Measurements from ENCODE around the gene LEF1. TPM values are rescaled to one million over a fixed set of nuclear protein-coding genes. Genes with fewer than 3 reads are reported as not detected.

Gene LEF1
- total RNA-seq, 6 donors from 2014 or later, result 3.3 to 10.0 (median 5.6) TPM

DNA sequence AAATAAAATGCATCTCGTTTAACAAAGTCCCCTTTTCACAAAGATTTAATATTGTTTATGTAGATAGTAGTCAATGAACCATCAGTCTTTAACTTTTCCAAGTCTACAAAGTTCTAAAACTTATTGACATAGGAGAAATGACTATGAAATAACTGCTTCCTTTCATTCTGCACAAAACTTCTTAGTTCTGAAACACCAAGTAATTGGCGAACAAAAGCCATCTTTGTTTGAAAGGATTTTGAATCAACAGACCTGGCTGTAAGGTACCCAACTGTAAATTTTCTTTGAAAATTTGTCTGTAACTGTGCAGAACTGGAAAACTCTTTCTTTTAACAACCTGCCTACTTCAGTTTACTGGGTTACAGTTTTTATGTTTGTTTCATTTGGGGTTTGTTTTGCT lies 25.9 kb downstream of the LEF1 start:
- no peaks in the 10 kb centered on the region for H3K9me3 ChIP-seq
- no peaks in the 10 kb centered on the region for H3K27me3 ChIP-seq
- no peak for TF ChIP-seq POLR2A (IDR thresholded peaks at IDR 0.05)
- TF ChIP-seq, protein P1, sequence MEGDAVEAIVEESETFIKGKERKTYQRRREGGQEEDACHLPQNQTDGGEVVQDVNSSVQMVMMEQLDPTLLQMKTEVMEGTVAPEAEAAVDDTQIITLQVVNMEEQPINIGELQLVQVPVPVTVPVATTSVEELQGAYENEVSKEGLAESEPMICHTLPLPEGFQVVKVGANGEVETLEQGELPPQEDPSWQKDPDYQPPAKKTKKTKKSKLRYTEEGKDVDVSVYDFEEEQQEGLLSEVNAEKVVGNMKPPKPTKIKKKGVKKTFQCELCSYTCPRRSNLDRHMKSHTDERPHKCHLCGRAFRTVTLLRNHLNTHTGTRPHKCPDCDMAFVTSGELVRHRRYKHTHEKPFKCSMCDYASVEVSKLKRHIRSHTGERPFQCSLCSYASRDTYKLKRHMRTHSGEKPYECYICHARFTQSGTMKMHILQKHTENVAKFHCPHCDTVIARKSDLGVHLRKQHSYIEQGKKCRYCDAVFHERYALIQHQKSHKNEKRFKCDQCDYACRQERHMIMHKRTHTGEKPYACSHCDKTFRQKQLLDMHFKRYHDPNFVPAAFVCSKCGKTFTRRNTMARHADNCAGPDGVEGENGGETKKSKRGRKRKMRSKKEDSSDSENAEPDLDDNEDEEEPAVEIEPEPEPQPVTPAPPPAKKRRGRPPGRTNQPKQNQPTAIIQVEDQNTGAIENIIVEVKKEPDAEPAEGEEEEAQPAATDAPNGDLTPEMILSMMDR (IDR thresholded peaks at IDR 0.05), result no peak
- TF ChIP-seq POLR2AphosphoS5 (IDR thresholded peaks at IDR 0.05), result no peak
- TF ChIP-seq EP300 (IDR thresholded peaks at IDR 0.05), result no peak
- DNase-seq (no peak), ATAC-seq (ENCODE audit: low FRiP score in 2 of 2) (no peak)
- WGBS, 2 donors, result 83 to 93% methylated on average over 2 of the region's 2 CpGs
- no peaks in the 10 kb centered on the region for H3K4me1 ChIP-seq
- no peak overlapping the region for H3K4me3 ChIP-seq
- H3K36me3 ChIP-seq, result no peaks in the 10 kb centered on the region
- H3K27ac ChIP-seq, result no peak overlapping the region

DNA sequence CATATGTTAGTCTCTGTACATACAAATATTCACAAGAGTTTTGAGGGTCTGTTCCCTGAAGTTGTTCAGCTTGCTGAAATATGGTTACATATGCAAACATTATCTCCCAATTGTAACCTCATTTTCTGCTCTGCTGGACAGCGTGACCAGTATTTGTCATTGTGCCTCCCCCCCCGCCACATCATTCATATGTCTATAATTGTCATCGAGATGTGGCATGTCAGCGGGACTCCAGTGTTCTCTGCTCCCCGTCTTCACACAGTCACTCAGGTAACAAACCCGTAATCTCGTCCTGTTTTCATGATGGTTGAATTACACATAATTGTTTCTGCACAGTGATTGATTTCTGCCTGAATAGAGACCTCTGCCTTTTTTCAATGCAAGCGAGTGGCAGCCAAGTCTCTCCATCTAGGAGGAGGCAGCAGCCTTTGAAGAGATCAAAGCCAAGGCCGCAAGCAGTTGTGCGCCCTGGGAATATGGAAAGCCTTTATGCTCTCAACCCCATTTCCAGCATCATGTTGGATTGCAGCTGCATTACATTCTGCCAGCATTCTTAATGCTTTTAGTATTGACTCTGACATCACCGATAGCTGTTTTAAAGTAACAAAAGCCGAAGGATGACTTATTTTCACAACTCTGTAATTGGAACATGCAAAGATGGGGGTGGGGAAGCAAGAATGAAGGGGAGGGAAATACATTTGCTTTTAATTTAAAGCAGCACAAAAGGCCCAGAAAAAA lies 27.4 kb downstream of the LEF1 start:
- ATAC-seq (ENCODE audit: low FRiP score in 2 of 2), result no peak
- H3K4me1 ChIP-seq, result no peaks in the 10 kb centered on the region
- 89% methylated on average over 12 of the region's 12 CpGs for WGBS, 2 donors
- no peak overlapping the region for H3K27ac ChIP-seq
- H3K27me3 ChIP-seq, result no peaks in the 10 kb centered on the region
- DNase-seq, result no peak
- no peaks in the 10 kb centered on the region for H3K36me3 ChIP-seq
- TF ChIP-seq POLR2AphosphoS5 (IDR thresholded peaks at IDR 0.05) (no peak), EP300 (IDR thresholded peaks at IDR 0.05) (no peak)
- no peaks in the 10 kb centered on the region for H3K9me3 ChIP-seq
- H3K4me3 ChIP-seq, result no peak overlapping the region

DNA sequence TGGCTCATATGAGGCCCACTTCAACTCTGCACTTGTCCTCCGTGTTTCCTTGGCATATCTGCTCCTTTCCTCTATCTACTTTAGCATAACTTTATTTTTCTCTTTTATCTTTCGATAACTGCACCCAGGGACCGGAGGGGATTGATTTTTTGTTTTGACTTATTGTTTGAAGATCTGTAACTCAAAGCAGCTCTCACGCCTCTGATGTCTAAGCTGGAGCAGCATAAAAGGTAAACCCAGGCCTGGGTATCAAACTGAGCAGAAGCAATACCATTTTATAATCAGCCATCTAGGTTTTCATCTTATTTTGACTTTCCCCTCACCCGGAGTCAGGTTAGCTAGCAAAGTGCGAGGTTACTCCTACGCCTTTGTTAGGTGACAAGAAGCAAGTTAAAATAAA lies 28.4 kb downstream of the LEF1 start:
- Histone ChIP-seq H3K9me3 (no peaks in the 10 kb centered on the region), H3K4me3 (no peak overlapping the region), H3K4me1 (no peaks in the 10 kb centered on the region), H3K36me3 (no peaks in the 10 kb centered on the region), H3K27ac (no peak overlapping the region), H3K27me3 (no peaks in the 10 kb centered on the region)
- WGBS, 2 donors, result 80 to 85% methylated on average over 7 of the region's 7 CpGs
- TF ChIP-seq POLR2AphosphoS5 (IDR thresholded peaks at IDR 0.05) (no peak), POLR2A (IDR thresholded peaks at IDR 0.05) (no peak), EP300 (IDR thresholded peaks at IDR 0.05) (no peak)
- TF ChIP-seq, protein P1 (IDR thresholded peaks at IDR 0.05), result no peak
- no peak for DNase-seq
- ATAC-seq (ENCODE audit: low FRiP score in 2 of 2), result no peak

DNA sequence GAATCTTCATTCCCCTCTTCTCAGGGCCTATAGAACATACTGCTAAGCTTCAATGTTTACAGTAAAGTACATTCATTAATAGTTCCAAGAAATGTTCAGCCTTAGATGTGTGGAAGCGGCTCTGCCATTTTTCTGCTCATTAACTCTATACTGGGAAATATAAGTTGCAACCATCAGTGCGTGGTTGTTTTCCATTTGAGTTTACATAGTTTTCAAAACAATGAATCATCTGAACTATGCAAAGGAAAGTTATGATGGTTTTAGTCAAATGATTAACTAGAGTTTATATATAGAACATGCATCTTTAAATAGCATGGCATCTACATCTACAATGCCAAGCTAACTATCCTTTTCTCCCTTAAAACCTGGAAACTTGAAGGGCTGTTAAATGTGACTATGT lies 29.6 kb downstream of the LEF1 start:
- TF ChIP-seq POLR2AphosphoS5 (IDR thresholded peaks at IDR 0.05), result no peak
- TF ChIP-seq POLR2A (IDR thresholded peaks at IDR 0.05), result no peak
- TF ChIP-seq EP300 (IDR thresholded peaks at IDR 0.05), result no peak
- TF ChIP-seq, protein P1 (IDR thresholded peaks at IDR 0.05), result no peak
- no peak overlapping the region for H3K27ac ChIP-seq
- 83 to 93% methylated on average over 2 of the region's 2 CpGs for WGBS, 2 donors
- no peak for DNase-seq
- H3K4me3 ChIP-seq, result no peak overlapping the region
- H3K27me3 ChIP-seq, result no peaks in the 10 kb centered on the region
- H3K36me3 ChIP-seq, result no peaks in the 10 kb centered on the region
- no peaks in the 10 kb centered on the region for H3K4me1 ChIP-seq
- no peaks in the 10 kb centered on the region for H3K9me3 ChIP-seq
- ATAC-seq (ENCODE audit: low FRiP score in 2 of 2), result no peak

DNA sequence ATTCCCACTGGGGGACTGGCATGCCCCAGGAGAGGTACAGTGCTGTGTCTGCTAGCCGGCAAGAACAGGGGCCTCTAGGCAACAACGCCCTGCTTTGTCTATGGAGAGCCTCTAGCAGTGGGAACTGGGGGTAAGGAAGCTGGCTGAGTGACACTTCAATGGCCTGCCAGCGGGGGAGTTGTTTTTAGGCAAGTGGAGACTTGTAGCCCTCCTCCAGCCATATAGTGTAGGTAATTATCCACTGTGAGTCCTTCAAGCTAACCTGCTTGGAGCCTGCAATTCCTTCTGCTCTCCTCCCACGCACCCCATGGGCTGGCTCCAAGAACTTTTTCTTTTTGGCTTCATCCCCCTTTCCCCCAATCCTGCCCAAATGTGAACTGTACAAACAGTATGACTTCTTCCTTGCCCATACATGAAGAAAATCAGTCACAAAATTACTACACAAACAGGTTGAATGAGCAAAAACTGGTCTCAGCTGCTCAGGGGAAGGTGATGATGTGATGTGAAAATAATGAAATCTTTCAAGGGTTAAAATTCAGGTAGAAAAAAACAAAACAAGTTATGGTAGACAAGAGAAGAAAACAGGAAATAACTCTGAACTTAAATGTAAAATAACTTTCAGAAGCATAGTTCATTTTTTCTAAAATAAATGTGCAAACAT lies 33.1 kb downstream of the LEF1 start:
- H3K4me1 ChIP-seq, result no peaks in the 10 kb centered on the region
- TF ChIP-seq POLR2A (IDR thresholded peaks at IDR 0.05), result no peak
- TF ChIP-seq POLR2AphosphoS5 (IDR thresholded peaks at IDR 0.05), result no peak
- 70 to 76% methylated on average over 4 of the region's 4 CpGs for WGBS, 2 donors

More for the DNA sequence above, 33.1 kb downstream of the LEF1 start:
- Histone ChIP-seq H3K9me3 (no peaks in the 10 kb centered on the region), H3K4me3 (no peak overlapping the region), H3K27ac (no peak overlapping the region), H3K36me3 (no peaks in the 10 kb centered on the region), H3K27me3 (no peaks in the 10 kb centered on the region)
- DNase-seq (no peak), ATAC-seq (ENCODE audit: low FRiP score in 2 of 2) (peak in 1 of 2 donors; percentile 31)
